Stimulated activated CD4-positive, alpha-beta T cell treated with anti-CD3 and anti-CD28 coated beads, TNF-alpha, amount 100 ng/mL, for 1 hour (primary cell): ENCODE measurements around the gene KRT77.
A peak's percentile ranks its signal among the peaks of the same experiment; 100 is the strongest.
"Not testable (repeated sequence)": the region's sequence is repeated elsewhere in the genome, so short reads cannot be mapped to it uniquely, and the experiment has no call there.

Experiments used
- DNase-seq, 3 donors: peaks; one replicate each; pipeline ENCODE4 v3.0.0-alpha.2; 2020; ENCODE audit warnings: low read depth in 3 of 3, low spot score in 1 of 3

The KRT77 gene

GRCh38 chr12:52724384-52724783 lies 21.1 kb upstream of the KRT77 start:
- DNase-seq: no peak

GRCh38 chr12:52722680-52723079 lies 19.4 kb upstream of the KRT77 start:
- no peak for DNase-seq

GRCh38 chr12:52721838-52722470 lies 18.6 kb upstream of the KRT77 start:
- no peak for DNase-seq

GRCh38 chr12:52720365-52720886 lies 17.1 kb upstream of the KRT77 start:
- DNase-seq: no peak

GRCh38 chr12:52716061-52716460 lies 12.7 kb upstream of the KRT77 start:
- DNase-seq: no peak

- DNase-seq: no peak
Measured at GRCh38 chr12:52715416-52715815, 12.1 kb upstream of the KRT77 start.

- DNase-seq: no peak
Measured at GRCh38 chr12:52714887-52715281, 11.6 kb upstream of the KRT77 start.

- DNase-seq: peak in 1 of 3 donors; percentile 11
Measured at GRCh38 chr12:52713960-52714886, 10.9 kb upstream of the KRT77 start.

- not testable (repeated sequence) for DNase-seq
Measured at GRCh38 chr12:52712122-52712521, 8.8 kb upstream of the KRT77 start.

- no peak for DNase-seq
Measured at GRCh38 chr12:52710730-52711129, 7.4 kb upstream of the KRT77 start.

GRCh38 chr12:52708010-52708409 lies 4.7 kb upstream of the KRT77 start:
- DNase-seq: no peak

GRCh38 chr12:52704464-52704863 lies 1.1 kb upstream of the KRT77 start:
- no peak for DNase-seq

GRCh38 chr12:52703878-52704277 lies 554 bp upstream of the KRT77 start:
- no peak for DNase-seq

- DNase-seq: no peak
Measured at GRCh38 chr12:52702338-52702737, 986 bp downstream of the KRT77 start.

GRCh38 chr12:52701281-52701680 lies 2.0 kb downstream of the KRT77 start:
- no peak for DNase-seq

GRCh38 chr12:52699960-52700359 lies 3.4 kb downstream of the KRT77 start:
- DNase-seq: no peak

GRCh38 chr12:52699373-52699772 lies 4.0 kb downstream of the KRT77 start:
- no peak for DNase-seq

- no peak for DNase-seq
Measured at GRCh38 chr12:52698651-52699340, 4.5 kb downstream of the KRT77 start.

- no peak for DNase-seq
Measured at GRCh38 chr12:52697058-52697582, 6.2 kb downstream of the KRT77 start.

- no peak for DNase-seq
Measured at GRCh38 chr12:52696588-52696987, 6.7 kb downstream of the KRT77 start.

GRCh38 chr12:52695039-52695438 lies 8.3 kb downstream of the KRT77 start:
- DNase-seq: no peak
